ENCODE data around the gene ZNF529. TPM values are rescaled to one million over a fixed set of nuclear protein-coding genes. Genes with fewer than 3 reads are reported as not detected.

Gene ZNF529
- total RNA-seq, 1 experiment from 2014 or later: 11.9 TPM

- Mint-ChIP-seq H3K36me3 (ENCODE audit: insufficient read depth, unreplicated experiment) (peaks cover 28% of the 10 kb centered on the region), H3K27me3 (ENCODE audit: unreplicated experiment) (no peaks in the 10 kb centered on the region), H3K4me3 (ENCODE audit: low read depth, unreplicated experiment) (peak overlapping the region; percentile 100), H3K9me3 (ENCODE audit: low read depth, unreplicated experiment) (peaks cover 10% of the 10 kb centered on the region), H3K27ac (ENCODE audit: unreplicated experiment) (peak overlapping the region; percentile 98), H3K4me1 (ENCODE audit: low read depth, unreplicated experiment) (peaks cover 11% of the 10 kb centered on the region)
- no peak for TF ChIP-seq CTCF (IDR thresholded peaks at IDR 0.05; ENCODE audit: unreplicated experiment)
- BruUV-seq (replicated peaks): TSS peak; percentile 52
- intact Hi-C loops (cut with micrococcal nuclease; ENCODE audit: unreplicated experiment): loop anchor here (5.0 kb wide), 1 partner anchor 45 kb away; the partner anchor contains the start of gene ZNF529
- no peak for DNase-seq
- CTCF ChIA-PET: no interaction called here
Measured at GRCh38 chr19:36527341-36527740, 45.8 kb downstream of the ZNF529 start.

DNA sequence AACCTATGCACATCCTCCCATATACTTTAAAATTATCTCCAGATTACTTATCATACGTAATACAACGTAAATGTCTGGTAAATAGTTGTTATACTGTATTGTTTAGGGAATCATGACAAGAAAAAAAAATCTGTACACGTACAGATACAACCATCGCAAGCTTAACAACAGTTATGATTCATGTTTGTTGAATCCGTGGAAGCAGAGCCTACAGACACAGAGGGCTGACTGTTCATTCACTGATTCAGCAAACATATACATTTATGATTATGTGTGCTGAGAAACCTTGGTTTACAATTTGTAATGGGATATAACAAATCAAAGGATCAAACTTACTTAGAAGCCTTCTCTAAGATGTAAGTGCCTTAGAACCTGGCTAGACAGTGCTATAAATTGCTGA, 46.5 kb downstream of the ZNF529 start:
- Mint-ChIP-seq H3K4me1 (ENCODE audit: low read depth, unreplicated experiment) (peaks cover 11% of the 10 kb centered on the region), H3K36me3 (ENCODE audit: insufficient read depth, unreplicated experiment) (peaks cover 28% of the 10 kb centered on the region), H3K27me3 (ENCODE audit: unreplicated experiment) (no peaks in the 10 kb centered on the region), H3K9me3 (ENCODE audit: low read depth, unreplicated experiment) (peaks cover 10% of the 10 kb centered on the region), H3K27ac (ENCODE audit: unreplicated experiment) (no peak overlapping the region), H3K4me3 (ENCODE audit: low read depth, unreplicated experiment) (peak overlapping the region; percentile 100)
- no TSS peak for BruUV-seq (replicated peaks)
- no peak for DNase-seq
- CTCF ChIA-PET: no interaction called here
- no peak for TF ChIP-seq CTCF (IDR thresholded peaks at IDR 0.05; ENCODE audit: unreplicated experiment)
- intact Hi-C loops (cut with micrococcal nuclease; ENCODE audit: unreplicated experiment): loop anchor here (5.0 kb wide), 1 partner anchor 46 kb away; the partner anchor contains the start of gene ZNF529

- Mint-ChIP-seq H3K9me3 (ENCODE audit: low read depth, unreplicated experiment) (peaks cover 10% of the 10 kb centered on the region), H3K27ac (ENCODE audit: unreplicated experiment) (no peak overlapping the region)
Measured at GRCh38 chr19:36524617-36525016, 48.5 kb downstream of the ZNF529 start.

GRCh38 chr19:36514012-36514612, 59.0 kb downstream of the ZNF529 start:
- intact Hi-C loops (cut with micrococcal nuclease; ENCODE audit: unreplicated experiment): no loop called here
- no peak for DNase-seq
- CTCF ChIA-PET: no interaction called here
- TF ChIP-seq CTCF (IDR thresholded peaks at IDR 0.05; ENCODE audit: unreplicated experiment): no peak
- Mint-ChIP-seq H3K36me3 (ENCODE audit: insufficient read depth, unreplicated experiment) (peaks cover 26% of the 10 kb centered on the region), H3K9me3 (ENCODE audit: low read depth, unreplicated experiment) (peaks cover 22% of the 10 kb centered on the region), H3K4me3 (ENCODE audit: low read depth, unreplicated experiment) (no peak overlapping the region), H3K27ac (ENCODE audit: unreplicated experiment) (no peak overlapping the region), H3K4me1 (ENCODE audit: low read depth, unreplicated experiment) (no peaks in the 10 kb centered on the region), H3K27me3 (ENCODE audit: unreplicated experiment) (no peaks in the 10 kb centered on the region)
- no TSS peak for BruUV-seq (replicated peaks)

More at GRCh38 chr19:36524617-36525016, 48.5 kb downstream of the ZNF529 start:
- CTCF ChIA-PET: no interaction called here
- TSS peak; percentile 5 for BruUV-seq (replicated peaks)
- H3K36me3 Mint-ChIP-seq (ENCODE audit: insufficient read depth, unreplicated experiment): peaks cover 28% of the 10 kb centered on the region
- TF ChIP-seq CTCF (IDR thresholded peaks at IDR 0.05; ENCODE audit: unreplicated experiment): no peak
- no peak for DNase-seq
- intact Hi-C loops (cut with micrococcal nuclease; ENCODE audit: unreplicated experiment): loop anchor here (1.0 to 5.0 kb wide), 2 partner anchors 38 to 48 kb away; partner anchors contain the start of gene ZNF529
- H3K27me3 Mint-ChIP-seq (ENCODE audit: unreplicated experiment): no peaks in the 10 kb centered on the region
- peaks cover 11% of the 10 kb centered on the region for H3K4me1 Mint-ChIP-seq (ENCODE audit: low read depth, unreplicated experiment)
- no peak overlapping the region for H3K4me3 Mint-ChIP-seq (ENCODE audit: low read depth, unreplicated experiment)

Measured in Calu3 (cell line).